Putamen (tissue), 1 donor: ENCODE data around the gene CDC25C.
"Not testable (repeated sequence)": the region's sequence is repeated elsewhere in the genome, so short reads cannot be mapped to it uniquely, and the experiment has no call there.

ENCODE experiments used
- DNase-seq: peaks from one replicate; pipeline ENCODE4 v3.0.0-alpha.2; 2016; ENCODE audit warnings: low spot score

CDC25C gene

DNA sequence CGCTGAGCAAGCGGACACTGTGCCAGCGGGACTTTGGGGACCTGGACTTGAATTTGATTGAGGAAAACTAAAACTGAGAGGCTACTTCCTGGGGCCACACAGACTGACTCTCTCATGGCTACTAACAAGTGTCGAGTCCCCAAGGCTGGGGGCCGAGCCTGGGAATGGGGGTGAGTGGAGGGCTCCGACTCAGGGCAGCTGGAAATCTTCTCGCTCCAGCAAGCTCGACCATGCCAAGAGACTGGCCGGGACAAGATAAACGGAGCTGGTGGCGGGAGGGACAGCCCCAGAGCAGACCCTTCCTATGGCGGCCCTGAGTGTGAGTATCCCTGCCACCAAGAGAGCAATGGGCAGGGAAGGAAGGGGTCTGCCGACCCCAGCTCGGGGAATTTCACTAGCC, 15.3 kb upstream of the CDC25C start:
- no peak for DNase-seq

DNA sequence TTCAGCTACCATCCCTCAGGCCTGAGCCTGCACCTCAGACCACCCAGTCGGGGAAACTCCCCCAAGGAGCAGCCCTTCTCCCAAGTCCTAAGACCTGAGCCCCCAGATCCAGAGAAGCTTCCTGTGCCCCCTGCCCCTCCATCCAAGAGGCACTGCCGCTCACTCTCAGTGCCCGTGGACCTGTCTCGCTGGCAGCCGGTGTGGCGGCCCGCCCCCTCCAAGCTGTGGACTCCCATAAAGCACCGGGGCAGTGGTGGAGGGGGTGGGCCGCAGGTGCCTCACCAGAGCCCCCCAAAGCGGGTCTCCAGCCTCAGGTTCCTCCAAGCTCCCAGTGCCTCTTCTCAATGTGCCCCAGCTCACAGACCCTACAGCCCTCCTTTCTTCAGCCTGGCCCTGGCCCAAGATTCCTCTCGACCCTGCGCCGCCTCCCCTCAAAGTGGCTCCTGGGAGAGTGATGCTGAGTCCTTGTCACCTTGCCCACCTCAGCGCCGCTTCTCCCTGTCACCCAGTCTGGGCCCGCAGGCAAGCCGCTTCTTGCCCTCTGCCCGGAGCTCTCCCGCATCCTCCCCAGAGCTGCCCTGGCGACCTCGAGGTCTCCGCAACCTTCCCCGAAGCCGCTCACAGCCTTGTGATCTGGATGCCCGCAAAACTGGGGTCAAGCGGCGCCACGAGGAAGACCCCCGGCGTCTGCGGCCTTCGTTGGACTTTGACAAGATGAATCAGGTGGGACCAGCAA, 13.5 kb upstream of the CDC25C start:
- DNase-seq = no peak

- no peak for DNase-seq
Observed at GRCh38 chr5:138340008-138340407, 8.4 kb upstream of the CDC25C start.

DNA sequence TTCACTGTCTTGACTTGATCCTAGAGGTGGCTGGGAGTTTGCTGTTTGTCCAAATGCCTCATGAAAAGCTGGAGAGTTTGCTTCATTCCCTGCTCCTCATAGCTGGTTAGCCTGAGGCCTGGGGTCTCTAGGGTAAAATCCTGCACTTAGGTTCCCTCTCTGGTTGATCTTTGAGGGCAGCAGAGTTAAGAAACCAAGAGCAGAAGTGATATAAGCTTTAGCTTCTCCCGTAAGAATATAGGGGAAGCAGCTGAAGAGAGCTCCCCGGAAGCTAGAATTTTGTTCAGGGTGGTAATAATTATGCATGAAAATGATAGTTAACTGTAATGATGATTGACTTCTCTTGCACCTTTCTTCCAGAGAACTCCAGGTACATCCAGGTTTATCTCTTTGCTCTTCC, 7.9 kb upstream of the CDC25C start:
- DNase-seq = no peak

DNA sequence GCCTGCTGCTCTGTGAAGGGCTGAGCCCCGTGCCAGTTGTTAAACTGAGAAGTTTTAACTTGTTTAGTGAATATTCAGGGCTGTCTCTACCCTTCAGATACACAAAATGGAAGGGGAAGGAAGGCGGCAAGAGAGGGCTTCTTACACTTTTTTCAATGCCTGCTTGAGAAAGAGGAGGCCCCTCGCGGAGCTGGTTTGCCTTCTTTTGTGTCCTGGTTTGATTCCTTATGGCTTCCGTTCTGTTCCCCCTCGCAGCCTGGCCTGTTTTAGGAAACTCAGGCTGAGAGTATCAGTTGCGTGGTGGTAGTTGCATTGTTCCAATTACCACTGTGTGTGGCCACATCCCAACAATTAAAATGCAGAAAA, 7.5 kb upstream of the CDC25C start:
- no peak for DNase-seq

- DNase-seq = no peak
Observed at GRCh38 chr5:138338411-138339090, 6.9 kb upstream of the CDC25C start.

DNA sequence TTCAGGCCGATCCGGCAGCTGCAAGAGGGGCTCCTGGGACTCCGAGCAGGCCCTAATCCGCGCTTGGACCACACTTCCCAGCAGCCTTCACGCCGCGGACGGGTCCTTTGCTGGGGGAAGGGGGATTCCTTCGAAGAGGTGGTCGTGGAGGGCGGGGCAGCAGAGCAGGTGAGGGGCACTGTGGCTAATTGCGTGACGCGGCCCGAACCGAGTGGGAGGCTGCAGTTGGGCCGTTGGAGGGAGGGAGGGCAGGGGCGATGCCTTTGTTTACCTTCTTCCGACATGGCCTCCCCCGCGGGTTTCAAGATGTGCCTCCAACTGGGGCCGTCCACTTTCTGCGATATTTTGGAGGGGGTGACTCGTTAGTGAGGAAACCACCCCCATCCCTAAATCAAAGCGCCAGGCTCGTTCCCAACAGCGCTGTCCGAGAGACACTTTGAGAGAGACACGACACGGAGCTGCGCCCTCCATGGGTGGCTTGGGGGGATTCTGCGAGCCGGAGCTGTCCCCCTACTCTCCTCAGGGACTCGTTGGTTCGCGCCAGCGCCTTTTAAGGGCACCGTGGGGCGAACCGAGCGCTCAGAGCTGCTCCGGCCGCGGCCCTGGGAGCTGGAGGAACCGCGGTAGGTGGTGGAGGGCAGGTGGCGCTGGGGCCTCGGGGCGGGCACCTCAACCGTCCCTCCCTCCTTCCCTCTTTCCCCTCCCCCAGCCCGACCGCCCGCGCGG, 6.2 kb upstream of the CDC25C start, which contains the start of gene FAM53C:
FAM53C (plus strand) TSS at position 582 of the 726 bp plus-strand sequence. CDS start 3,070 bp downstream, outside the sequence.
- DNase-seq = peak; percentile 92

GRCh38 chr5:138336952-138337684, 5.5 kb upstream of the CDC25C start:
- DNase-seq = peak; percentile 88

GRCh38 chr5:138334867-138335447, 3.4 kb upstream of the CDC25C start:
- no peak for DNase-seq

GRCh38 chr5:138330813-138331448, 673 bp downstream of the CDC25C start:
- DNase-seq = no peak

DNA sequence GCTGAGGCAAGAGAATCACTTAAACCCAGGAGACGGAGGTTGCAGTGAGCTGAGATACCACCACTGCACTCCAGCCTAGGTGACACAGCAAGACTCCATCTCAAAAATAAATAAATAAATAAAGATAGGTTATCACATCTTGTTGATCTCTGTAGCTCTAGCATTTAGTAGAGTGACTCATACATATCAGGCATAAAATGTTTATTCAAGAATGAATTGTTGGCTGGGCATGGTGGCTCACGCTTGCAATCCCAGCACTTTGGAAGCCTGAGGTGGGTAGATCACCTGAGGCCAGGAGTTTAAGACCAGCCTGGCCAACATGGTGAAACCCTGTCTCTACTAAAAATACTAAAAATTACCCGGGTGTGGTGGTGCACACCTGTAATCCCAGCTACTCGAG, 13.4 kb downstream of the CDC25C start:
- DNase-seq = not testable (repeated sequence)

- DNase-seq = no peak
Observed at GRCh38 chr5:138316355-138316754, 15.2 kb downstream of the CDC25C start.

DNA sequence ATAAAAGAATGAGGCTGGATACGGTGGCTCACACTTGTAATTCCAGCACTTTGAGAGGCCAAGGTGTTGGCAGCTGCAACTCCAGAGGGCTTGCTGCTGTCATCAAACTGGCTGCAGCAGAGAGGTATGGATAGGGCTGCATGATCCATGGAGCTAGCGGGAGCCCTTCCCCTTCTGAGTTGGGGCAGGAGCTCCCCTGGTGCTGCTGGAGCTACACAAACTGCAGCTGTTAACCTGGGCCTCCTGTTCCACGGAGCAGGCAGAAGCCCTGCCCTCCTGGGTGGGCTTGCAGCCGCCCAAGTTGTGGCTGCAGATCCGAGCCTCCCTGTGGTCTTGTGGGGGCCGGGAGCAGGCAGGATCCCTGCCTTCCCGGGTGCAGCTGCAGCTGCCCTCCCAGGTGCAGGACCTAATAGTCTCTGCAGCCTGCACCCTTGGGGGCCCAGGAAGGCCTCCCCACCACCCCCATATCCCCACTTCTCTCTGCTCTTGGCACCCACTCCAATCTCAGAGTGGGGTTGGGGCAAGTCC, 15.8 kb downstream of the CDC25C start:
- no peak for DNase-seq

GRCh38 chr5:138305797-138306196, 25.8 kb downstream of the CDC25C start:
- DNase-seq = no peak

DNA sequence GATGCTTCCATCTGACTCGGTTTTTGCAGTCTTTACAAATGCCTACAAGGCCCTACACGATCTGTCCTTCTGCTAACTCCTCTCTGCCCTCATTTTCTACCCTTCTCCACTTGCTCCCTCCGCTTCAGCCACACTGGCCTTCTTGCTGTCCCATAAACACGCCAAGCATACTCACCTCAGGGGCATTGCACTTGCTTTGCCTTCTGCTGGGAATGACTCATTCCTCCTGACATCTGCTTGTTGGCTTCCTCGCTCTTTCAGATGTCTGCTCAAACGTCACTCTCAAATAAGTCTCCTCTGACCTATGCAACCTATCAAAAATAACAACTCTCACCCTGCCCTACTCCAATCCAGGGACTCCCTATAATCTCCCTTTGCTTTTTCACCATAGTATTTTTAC, 28.2 kb downstream of the CDC25C start:
- DNase-seq = no peak

DNA sequence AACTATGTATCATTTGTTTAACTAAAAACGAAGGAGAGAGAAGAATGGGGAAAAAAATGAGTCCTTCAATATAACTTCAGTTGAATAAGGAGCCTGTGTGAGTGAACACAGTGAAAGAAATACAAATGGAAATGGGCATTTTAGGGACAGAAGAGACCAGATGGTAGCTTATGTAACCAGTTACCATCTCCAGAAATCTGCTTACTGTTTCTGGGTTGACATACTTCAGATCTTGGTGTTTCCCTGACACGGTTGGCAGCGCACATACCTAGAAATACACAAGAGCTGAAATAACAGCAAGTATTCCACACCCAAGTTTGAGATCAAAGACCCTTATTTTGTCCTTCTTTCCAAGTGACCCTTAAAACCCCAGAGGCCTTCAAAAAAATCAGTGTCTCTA, 42.3 kb downstream of the CDC25C start:
- no peak for DNase-seq

DNA sequence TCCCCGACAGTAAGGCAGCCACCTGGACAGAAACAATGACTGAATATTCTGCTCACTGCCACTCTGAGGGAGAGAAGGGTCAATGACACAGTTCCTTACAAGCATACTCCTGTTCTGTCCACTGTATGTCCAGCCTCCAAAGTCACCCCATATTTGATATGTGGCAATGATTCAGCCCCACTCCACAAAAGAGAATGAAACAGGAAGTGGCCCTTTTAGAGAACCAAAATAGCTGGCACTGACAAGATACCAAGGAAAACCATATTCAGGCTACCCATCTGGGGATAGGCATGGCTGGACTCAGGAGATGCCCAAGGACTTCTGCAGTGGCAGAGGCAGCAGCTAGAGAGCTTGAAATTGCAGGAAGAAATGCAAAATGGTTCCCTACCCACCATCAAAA, 44.4 kb downstream of the CDC25C start:
- no peak for DNase-seq

DNA sequence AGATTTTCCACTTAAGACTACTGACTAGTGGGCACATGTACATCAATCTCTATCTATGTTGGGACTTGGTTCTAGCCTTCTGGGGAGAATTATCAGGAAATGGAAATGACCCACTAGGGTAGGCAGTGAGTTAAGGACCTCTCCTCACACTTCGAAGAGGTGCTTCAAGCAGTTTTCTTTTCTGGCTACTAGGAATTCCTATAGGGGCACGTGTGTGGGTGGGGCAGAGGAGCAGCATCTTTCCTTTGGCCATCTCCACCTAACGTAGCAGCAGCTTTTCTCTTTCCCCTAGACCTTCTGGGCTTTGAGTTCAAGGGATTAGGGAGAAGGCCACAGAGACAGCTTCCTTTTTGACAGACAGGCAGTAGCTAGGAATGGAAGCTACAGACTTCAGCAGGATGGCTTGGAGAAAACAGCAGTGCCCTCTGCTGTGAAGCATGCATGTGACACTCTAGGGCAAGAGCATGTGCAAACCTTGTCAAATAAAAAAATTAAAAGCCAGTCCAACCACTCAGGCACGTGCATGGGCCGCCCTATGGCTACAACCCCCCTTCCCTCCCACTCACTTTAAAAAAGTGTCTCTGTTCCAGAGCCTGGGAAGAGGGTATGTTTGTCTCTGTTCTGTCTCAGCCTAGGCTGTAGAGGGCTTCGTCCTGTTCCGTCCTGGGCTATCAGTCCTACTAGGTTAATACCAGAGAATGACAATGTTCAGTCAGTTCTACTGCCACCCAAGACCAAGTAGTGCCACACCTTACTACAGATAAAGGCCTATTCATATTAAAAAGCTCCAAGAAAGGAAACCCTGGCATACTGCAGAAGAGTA, 48.5 kb downstream of the CDC25C start:
- DNase-seq = no peak

DNA sequence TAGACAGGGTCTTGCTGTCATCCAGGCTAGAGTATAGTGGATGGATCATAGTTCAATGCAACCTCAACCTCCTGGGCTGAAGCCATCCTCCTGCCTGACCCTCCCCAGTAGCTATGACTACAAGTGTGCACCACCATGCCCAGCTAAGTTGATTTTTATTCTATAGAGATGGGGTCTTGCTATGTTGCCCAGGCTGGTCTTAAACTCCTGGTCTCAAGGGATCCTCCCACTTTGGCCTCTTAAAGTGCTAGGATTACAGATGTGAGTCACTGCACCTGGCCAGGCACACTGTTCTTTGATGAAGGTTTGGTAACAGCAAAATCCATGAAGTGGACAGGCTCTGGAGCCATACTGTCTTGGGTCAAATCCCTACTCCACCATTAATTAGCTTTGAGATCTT, 50.7 kb downstream of the CDC25C start:
- DNase-seq = no peak

GRCh38 chr5:138276402-138277054, 55.1 kb downstream of the CDC25C start:
- DNase-seq = no peak
